GM06990 (cell line): Measurements from ENCODE around the gene MAN1A1.

ENCODE experiments used
- DNase-seq: peaks from one replicate; pipeline ENCODE4 v3.0.0-alpha.2; 2011; ENCODE audit not compliant: insufficient read length; ENCODE audit errors: extremely low read depth
- H3K27me3 ChIP-seq: replicated peaks from 2 replicates; pipeline ENCODE4 v1.6.0; 2011; ENCODE audit warnings: low read length; ENCODE audit not compliant: control insufficient read depth, insufficient read depth
- H3K36me3 ChIP-seq: 2 replicates; pipeline ENCODE4 v1.5.1; 2011; ENCODE audit warnings: low read length; ENCODE audit not compliant: control insufficient read depth, insufficient read depth
- H3K4me3 ChIP-seq: replicated peaks from 2 replicates; pipeline ENCODE4 v1.5.1; 2011; ENCODE audit warnings: low read depth, mild to moderate bottlenecking, control low read depth, low read length
- CTCF ChIP-seq: IDR thresholded peaks from 2 replicates; pipeline ENCODE4 v1.5.1; 2011; ENCODE audit warnings: low read length, control low read depth, mild to moderate bottlenecking, inconsistent platforms; ENCODE audit not compliant: insufficient read depth, poor library complexity, severe bottlenecking

Gene MAN1A1

GRCh38 chr6:119201480-119201879, 148.1 kb downstream of the MAN1A1 start:
- no peaks in the 10 kb centered on the region for H3K27me3 ChIP-seq
- H3K4me3 ChIP-seq, result no peak overlapping the region
- TF ChIP-seq CTCF, result no peak
- H3K36me3 ChIP-seq, result no peaks in the 10 kb centered on the region; the same call in 1 of the 2 replicates
- no peak for DNase-seq

- H3K4me3 ChIP-seq, result no peak overlapping the region
- no peak for DNase-seq
- H3K36me3 ChIP-seq, result no peaks in the 10 kb centered on the region; the same call in 1 of the 2 replicates
- TF ChIP-seq CTCF, result no peak
- H3K27me3 ChIP-seq, result no peaks in the 10 kb centered on the region
These were observed 148.9 kb downstream of the MAN1A1 start for GRCh38 chr6:119200512-119201175.

- no peak for TF ChIP-seq CTCF
- Histone ChIP-seq H3K4me3 (no peak overlapping the region), H3K27me3 (no peaks in the 10 kb centered on the region), H3K36me3 (no peaks in the 10 kb centered on the region; the same call in 1 of the 2 replicates)
- no peak for DNase-seq
These were observed 152.3 kb downstream of the MAN1A1 start for GRCh38 chr6:119197271-119197670.

GRCh38 chr6:119196715-119197114, 152.8 kb downstream of the MAN1A1 start:
- no peak for TF ChIP-seq CTCF
- no peaks in the 10 kb centered on the region; the same call in 1 of the 2 replicates for H3K36me3 ChIP-seq
- no peak for DNase-seq
- H3K4me3 ChIP-seq, result no peak overlapping the region
- H3K27me3 ChIP-seq, result no peaks in the 10 kb centered on the region

- Histone ChIP-seq H3K27me3 (no peaks in the 10 kb centered on the region), H3K4me3 (no peak overlapping the region), H3K36me3 (no peaks in the 10 kb centered on the region; the same call in 1 of the 2 replicates)
- no peak for DNase-seq
- no peak for TF ChIP-seq CTCF
These were observed 153.7 kb downstream of the MAN1A1 start for GRCh38 chr6:119195848-119196247.
